GM04503 (cell line): ENCODE results near the gene DDX55.
"Not testable (repeated sequence)": the region's sequence is repeated elsewhere in the genome, so short reads cannot be mapped to it uniquely, and the experiment has no call there.

Experiments
- DNase-seq: peaks from one replicate; pipeline ENCODE4 v3.0.0-alpha.2; 2012; ENCODE audit warnings: low read depth

DDX55 gene

DNA sequence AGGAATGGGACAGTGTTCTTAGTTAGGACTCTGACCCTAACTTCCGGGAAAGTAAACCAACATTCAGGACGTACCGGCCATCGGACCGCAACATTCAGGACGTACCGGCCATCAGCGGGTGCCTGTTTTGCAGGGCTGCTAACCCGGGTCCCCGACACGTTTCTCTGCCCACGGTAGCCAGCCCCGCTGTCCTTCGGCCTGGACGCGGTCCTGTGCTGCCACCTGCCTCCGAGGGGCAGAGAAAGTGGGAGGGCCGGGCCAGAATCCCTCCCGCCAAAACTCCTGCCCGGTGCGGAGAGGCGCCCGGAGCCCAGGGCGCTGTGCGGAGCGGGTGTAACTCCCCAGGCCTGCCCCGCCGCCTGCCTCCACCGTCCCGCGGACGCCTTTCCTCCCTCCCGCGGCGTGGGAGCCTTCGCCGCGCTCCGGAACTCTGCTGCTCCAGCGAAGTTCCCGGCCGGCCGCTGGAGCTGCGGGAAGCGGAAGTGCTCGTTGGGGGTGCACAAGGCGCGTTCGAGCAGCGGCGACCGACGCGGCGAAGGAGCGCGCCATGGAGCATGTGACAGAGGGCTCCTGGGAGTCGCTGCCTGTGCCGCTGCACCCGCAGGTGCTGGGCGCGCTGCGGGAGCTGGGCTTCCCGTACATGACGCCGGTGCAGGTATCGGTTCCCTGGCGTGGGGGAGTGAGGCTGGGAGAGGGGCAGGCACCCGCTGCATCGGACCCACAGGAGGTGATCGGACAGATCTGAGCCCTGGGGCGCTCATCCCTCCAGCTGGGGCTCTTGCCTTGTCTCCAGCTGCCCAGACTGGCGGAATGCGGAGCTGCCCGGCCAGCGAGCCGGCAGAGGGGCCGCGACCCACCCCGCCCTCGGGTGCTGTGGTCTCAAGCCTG, at the start of gene DDX55:
Gene DDX55, plus strand, starts transcription at position 498 of the 888 bp plus-strand sequence. Its CDS starts 50 bp downstream, at position 548.
- no peak for DNase-seq

DNA sequence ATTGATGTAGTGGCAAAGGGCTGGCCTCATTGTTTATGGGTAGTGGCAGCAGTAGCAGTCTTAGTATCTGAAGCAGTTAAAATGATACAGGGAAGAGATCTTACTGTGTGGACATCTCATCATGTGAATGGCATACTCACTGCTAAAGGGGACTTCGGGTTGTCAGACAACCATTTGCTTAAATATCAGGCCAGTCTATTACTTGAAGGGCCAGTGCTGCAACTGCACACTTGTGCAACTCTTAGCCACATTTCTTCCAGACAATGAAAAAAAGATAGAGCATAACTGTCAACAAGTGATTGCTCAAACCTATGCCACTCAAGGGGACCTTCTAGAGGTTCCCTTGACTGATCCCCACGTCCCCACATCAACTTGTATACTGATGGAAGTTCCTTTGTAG, 47.8 kb upstream of the DDX55 start:
- DNase-seq, result not testable (repeated sequence)

- not testable (repeated sequence) for DNase-seq
Observed at GRCh38 chr12:123554843-123555242, 47.1 kb upstream of the DDX55 start.

- DNase-seq, result not testable (repeated sequence)
Observed at GRCh38 chr12:123558487-123558886, 43.4 kb upstream of the DDX55 start.

- no peak for DNase-seq
Observed at GRCh38 chr12:123559468-123559867, 42.4 kb upstream of the DDX55 start.

GRCh38 chr12:123571343-123571813, 30.5 kb upstream of the DDX55 start:
- DNase-seq, result peak; percentile 81

DNA sequence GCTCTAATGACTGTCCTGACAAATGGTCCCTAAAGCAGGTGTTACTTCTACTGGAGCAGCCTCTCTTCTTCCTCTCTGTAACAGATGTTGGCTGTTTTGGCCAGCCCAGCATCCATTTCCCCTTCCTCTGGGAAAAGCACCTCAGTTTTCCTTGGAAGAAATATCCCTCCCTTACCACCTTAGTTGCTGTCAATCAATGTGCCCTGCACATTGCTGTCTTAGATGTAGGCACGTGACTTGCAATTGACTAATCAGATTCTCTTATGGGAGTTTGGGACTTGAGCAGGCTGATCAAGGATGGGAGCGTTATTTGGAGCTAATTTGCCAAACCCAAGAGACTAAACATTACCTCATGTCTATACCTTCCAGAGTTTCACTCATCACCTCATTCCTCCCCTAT, 29.5 kb upstream of the DDX55 start:
- no peak for DNase-seq

GRCh38 chr12:123573870-123574269, 28.0 kb upstream of the DDX55 start:
- DNase-seq, result no peak

DNA sequence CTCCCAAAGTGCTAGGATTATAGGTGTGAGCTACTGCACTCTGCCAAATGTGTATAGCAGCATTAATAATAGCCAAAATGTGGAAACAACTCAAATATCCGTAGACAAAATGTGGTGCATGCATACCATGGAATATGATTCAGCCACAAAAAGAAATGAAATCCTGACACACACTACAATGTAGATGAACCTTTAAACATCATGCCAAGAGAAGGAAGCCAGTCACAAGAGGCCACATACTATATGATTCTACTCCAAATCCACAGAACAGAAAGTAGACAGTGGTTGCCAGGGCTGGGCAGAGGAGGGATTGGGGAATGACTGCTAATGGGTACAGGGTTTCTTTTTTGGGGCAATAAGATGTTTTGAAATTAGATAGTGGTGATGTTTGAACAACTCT, 25.3 kb upstream of the DDX55 start:
- DNase-seq, result no peak

GRCh38 chr12:123578243-123578642, 23.7 kb upstream of the DDX55 start:
- DNase-seq, result no peak

DNA sequence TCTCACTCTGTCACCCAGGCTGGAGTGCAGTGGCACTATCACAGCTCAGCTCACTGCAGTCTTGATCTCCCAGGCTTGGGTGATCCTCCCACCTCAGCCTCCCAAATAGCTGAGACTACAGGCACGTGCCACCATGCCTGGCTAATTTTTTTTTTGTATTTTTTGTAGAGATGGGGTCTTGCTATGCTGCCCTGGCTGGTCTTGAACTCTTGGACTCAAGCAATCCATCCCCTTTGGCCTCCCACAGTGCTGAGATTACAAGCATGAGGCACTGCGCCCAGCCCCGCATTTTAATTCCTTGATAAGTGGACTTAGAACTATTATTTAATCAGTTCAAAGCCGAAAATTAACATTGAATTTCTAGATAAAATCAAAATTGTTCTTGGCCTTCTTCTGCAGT, 23.1 kb upstream of the DDX55 start:
- DNase-seq, result not testable (repeated sequence)

DNA sequence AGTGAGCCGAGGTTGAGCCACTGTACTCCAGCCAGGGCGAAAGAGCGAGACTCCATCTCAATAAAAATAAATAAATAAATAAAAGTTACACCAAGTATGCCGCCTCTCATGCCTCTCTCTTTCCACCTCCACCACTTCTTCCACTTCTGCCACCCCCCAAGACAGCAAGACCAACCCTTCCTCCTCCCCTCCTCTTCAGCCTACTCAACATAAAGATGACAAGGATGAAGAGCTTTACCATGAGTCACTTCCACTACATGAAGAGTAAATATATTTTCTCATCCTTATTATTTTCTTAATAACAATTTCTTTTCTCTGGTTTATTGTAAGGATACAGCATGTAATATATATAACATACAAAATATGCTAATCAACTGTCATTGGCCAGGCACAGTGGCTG, 21.1 kb upstream of the DDX55 start:
- DNase-seq, result no peak

- DNase-seq, result no peak
Observed at GRCh38 chr12:123591702-123592481, 10.0 kb upstream of the DDX55 start.

DNA sequence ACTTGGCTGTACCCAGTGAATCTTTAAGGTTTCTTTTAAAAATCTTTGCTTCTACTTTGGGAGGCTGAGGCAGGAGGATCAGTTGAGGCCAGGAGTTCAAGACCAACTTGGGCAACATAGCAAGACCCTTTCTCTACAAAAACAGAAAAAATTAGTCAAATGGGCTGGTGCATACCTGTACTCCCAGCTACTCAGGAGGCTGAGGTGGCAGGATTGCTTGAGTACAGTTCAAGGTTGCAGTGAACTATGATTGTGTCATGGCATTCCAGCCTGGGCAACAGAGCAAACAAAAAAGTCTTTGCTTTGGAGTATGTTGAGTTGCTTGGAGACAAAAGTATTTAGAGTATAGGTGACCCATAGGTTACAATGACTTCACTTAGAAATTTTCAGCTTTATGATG, 6.2 kb upstream of the DDX55 start:
- DNase-seq, result no peak

DNA sequence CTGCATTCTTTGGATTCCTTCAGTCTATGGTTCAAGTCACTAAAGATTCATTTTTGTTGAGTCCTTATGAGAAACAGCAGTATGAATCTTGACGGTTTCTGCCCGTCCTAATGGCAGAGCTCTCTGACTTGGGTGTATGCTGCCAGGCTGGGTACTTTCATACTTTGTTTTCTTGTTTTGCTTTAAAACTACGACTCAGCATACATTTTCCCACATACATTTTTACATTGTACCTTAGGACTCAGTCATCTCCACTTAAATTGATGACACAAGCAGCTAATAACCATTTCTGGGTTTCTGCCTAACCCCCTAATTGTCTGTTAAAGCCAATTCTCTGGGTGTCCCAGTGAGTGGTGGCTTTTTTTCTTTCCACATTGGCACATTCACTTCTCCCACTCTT, 4.8 kb upstream of the DDX55 start:
- DNase-seq, result no peak

- no peak for DNase-seq
Observed at GRCh38 chr12:123598522-123598921, 3.4 kb upstream of the DDX55 start.

- DNase-seq, result no peak
Observed at GRCh38 chr12:123599310-123599709, 2.6 kb upstream of the DDX55 start.

DNA sequence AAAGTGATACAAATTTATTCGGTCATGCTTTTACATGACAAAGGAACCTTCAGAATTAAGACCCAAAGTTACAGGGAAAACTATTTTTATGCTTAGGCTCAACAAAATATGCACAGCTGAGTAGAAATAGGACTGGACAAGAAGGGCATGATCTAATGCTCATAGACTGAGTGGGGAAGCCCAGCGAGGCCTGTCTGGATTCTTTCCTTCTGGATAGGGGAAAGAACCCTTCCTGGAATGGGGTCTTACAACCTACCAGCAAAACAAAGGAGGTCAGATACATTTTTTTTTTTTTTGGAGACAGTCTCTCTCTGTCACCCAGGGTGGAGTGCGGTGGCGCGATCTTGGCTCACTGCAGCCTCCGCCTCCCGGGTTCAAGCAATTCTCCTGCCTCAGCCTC, 2.2 kb upstream of the DDX55 start:
- no peak for DNase-seq

- DNase-seq, result no peak
Observed at GRCh38 chr12:123602651-123603195, 824 bp downstream of the DDX55 start.

GRCh38 chr12:123603495-123603894, 1.6 kb downstream of the DDX55 start:
- DNase-seq, result not testable (repeated sequence)

DNA sequence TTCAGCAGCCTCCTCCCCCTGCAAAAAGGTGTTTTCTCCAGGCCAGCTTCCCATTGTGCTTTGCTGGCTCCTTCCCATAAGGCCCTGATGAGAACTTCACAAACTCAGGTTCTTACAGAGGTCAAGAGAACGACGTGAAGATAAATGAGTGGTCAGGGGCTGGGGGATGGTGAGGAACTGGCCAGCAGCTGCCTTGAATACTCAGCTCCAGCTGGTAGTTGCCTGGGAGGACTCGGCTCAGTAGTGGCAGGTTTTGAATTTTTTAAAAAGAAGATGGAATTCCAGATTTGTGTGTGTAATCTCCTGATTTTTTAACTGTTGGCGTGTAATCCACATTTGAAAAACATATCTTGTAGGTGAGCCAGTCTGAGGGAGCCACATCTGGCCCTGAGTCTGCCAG, 5.9 kb downstream of the DDX55 start:
- no peak for DNase-seq

DNA sequence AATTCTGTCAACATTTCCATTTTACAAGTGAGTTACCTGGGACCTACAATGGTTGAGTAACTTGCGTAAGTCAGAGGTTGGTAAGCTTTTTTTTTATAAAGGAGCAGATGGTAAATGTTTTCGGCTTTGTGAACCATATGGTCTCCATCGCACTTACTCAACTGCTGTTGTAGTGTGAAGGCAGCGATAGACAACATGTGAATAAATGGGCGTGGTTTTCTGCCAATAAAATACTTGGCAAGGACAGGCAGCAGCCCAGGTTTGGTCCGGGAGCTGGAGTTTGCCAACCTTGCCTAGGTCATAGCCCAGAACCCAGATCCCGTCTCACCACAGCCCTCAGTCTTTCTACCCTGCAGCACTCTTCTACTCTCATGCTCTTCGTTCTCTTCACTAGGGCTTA, 6.3 kb downstream of the DDX55 start:
- no peak for DNase-seq

- DNase-seq, result no peak
Observed at GRCh38 chr12:123614110-123614509, 12.2 kb downstream of the DDX55 start.
